GM19193 (cell line): ENCODE measurements around the gene ST8SIA6.

Experiments
- POLR2A ChIP-seq: IDR thresholded peaks from 4 replicates; pipeline ENCODE4 v1.6.1; 2011; ENCODE audit not compliant: insufficient read depth, insufficient read length; ENCODE audit errors: extremely low read depth

ST8SIA6 gene

GRCh38 chr10:17454161-17455014, at the start of gene ST8SIA6:
ST8SIA6 (minus strand) TSS chr10:17454595; CDS start chr10:17454255, 340 bp downstream.
- no peak for TF ChIP-seq POLR2A

- TF ChIP-seq POLR2A = no peak
Observed at GRCh38 chr10:17503795-17504194, 49.4 kb upstream of the ST8SIA6 start.

GRCh38 chr10:17502814-17503213, 48.4 kb upstream of the ST8SIA6 start:
- TF ChIP-seq POLR2A = no peak

- TF ChIP-seq POLR2A = no peak
Observed at GRCh38 chr10:17497446-17498030, 43.1 kb upstream of the ST8SIA6 start.

GRCh38 chr10:17494626-17495260, 40.3 kb upstream of the ST8SIA6 start:
- no peak for TF ChIP-seq POLR2A

GRCh38 chr10:17488848-17489247, 34.5 kb upstream of the ST8SIA6 start:
- TF ChIP-seq POLR2A = no peak

GRCh38 chr10:17483079-17483478, 28.7 kb upstream of the ST8SIA6 start:
- no peak for TF ChIP-seq POLR2A

GRCh38 chr10:17479822-17480221, 25.4 kb upstream of the ST8SIA6 start:
- no peak for TF ChIP-seq POLR2A

GRCh38 chr10:17479015-17479615, 24.7 kb upstream of the ST8SIA6 start:
- no peak for TF ChIP-seq POLR2A

GRCh38 chr10:17476073-17476472, 21.7 kb upstream of the ST8SIA6 start:
- no peak for TF ChIP-seq POLR2A

- TF ChIP-seq POLR2A = no peak
Observed at GRCh38 chr10:17475661-17476060, 21.3 kb upstream of the ST8SIA6 start.

GRCh38 chr10:17474595-17475323, 20.4 kb upstream of the ST8SIA6 start:
- TF ChIP-seq POLR2A = no peak

GRCh38 chr10:17473228-17473950, 19.0 kb upstream of the ST8SIA6 start:
- no peak for TF ChIP-seq POLR2A
